ENCODE data around the gene VPS13C. TPM values are rescaled to one million over a fixed set of nuclear protein-coding genes. Genes with fewer than 3 reads are reported as not detected.

The VPS13C gene
- 89.0 and 103 TPM in 2 replicates for total RNA-seq

GRCh38 chr15:62060113-62060895 is at the start of gene VPS13C:
TSS of gene VPS13C (minus strand) at chr15:62060447. CDS start at chr15:62060374, 73 bp downstream.
- DNase-seq (ENCODE audit: low read depth in 2 of 2), result peak; percentile 78 to 95

- no peak for DNase-seq (ENCODE audit: low read depth in 2 of 2)
Measured at GRCh38 chr15:62109437-62109836, 49.2 kb upstream of the VPS13C start.

GRCh38 chr15:62108411-62108810 is 48.2 kb upstream of the VPS13C start:
- DNase-seq (ENCODE audit: low read depth in 2 of 2), result peak; percentile 75 to 77

- peak in 1 of 2 donors; percentile 53 for DNase-seq (ENCODE audit: low read depth in 2 of 2)
Measured at GRCh38 chr15:62107571-62108121, 47.4 kb upstream of the VPS13C start.

- no peak for DNase-seq (ENCODE audit: low read depth in 2 of 2)
Measured at GRCh38 chr15:62106096-62106495, 45.8 kb upstream of the VPS13C start.

GRCh38 chr15:62105266-62105665 is 45.0 kb upstream of the VPS13C start:
- no peak for DNase-seq (ENCODE audit: low read depth in 2 of 2)

- no peak for DNase-seq (ENCODE audit: low read depth in 2 of 2)
Measured at GRCh38 chr15:62104846-62105245, 44.6 kb upstream of the VPS13C start.

- no peak for DNase-seq (ENCODE audit: low read depth in 2 of 2)
Measured at GRCh38 chr15:62104401-62104800, 44.2 kb upstream of the VPS13C start.

GRCh38 chr15:62103431-62103830 is 43.2 kb upstream of the VPS13C start:
- no peak for DNase-seq (ENCODE audit: low read depth in 2 of 2)

- peak; percentile 67 to 83 for DNase-seq (ENCODE audit: low read depth in 2 of 2)
Measured at GRCh38 chr15:62099094-62099601, 38.9 kb upstream of the VPS13C start.

GRCh38 chr15:62094388-62094787 is 34.1 kb upstream of the VPS13C start:
- DNase-seq (ENCODE audit: low read depth in 2 of 2), result no peak

- no peak for DNase-seq (ENCODE audit: low read depth in 2 of 2)
Measured at GRCh38 chr15:62093809-62094208, 33.6 kb upstream of the VPS13C start.

- no peak for DNase-seq (ENCODE audit: low read depth in 2 of 2)
Measured at GRCh38 chr15:62090988-62091387, 30.7 kb upstream of the VPS13C start.

- DNase-seq (ENCODE audit: low read depth in 2 of 2), result peak in 1 of 2 donors; percentile 74
Measured at GRCh38 chr15:62089616-62090015, 29.4 kb upstream of the VPS13C start.

GRCh38 chr15:62088353-62088693 is 28.1 kb upstream of the VPS13C start:
- peak in 1 of 2 donors; percentile 72 for DNase-seq (ENCODE audit: low read depth in 2 of 2)

- DNase-seq (ENCODE audit: low read depth in 2 of 2), result peak; percentile 89 to 95
Measured at GRCh38 chr15:62087671-62088352, 27.6 kb upstream of the VPS13C start.

GRCh38 chr15:62085740-62086139 is 25.5 kb upstream of the VPS13C start:
- DNase-seq (ENCODE audit: low read depth in 2 of 2), result peak in 1 of 2 donors; percentile 39

GRCh38 chr15:62083194-62084154 is 23.2 kb upstream of the VPS13C start:
- peak in 1 of 2 donors; percentile 26 for DNase-seq (ENCODE audit: low read depth in 2 of 2)

- DNase-seq (ENCODE audit: low read depth in 2 of 2), result no peak
Measured at GRCh38 chr15:62079594-62079993, 19.3 kb upstream of the VPS13C start.

GRCh38 chr15:62075595-62076277 is 15.5 kb upstream of the VPS13C start:
- no peak for DNase-seq (ENCODE audit: low read depth in 2 of 2)

Data from dermis microvascular lymphatic vessel endothelial cell (primary cell).